NCI-H510A (cell line): ENCODE measurements around the gene KAT6B.

Experiments used
- DNase-seq: peaks from one replicate; lab custom pipeline; 2025; lab: John Stamatoyannopoulos, UW

The KAT6B gene

DNA sequence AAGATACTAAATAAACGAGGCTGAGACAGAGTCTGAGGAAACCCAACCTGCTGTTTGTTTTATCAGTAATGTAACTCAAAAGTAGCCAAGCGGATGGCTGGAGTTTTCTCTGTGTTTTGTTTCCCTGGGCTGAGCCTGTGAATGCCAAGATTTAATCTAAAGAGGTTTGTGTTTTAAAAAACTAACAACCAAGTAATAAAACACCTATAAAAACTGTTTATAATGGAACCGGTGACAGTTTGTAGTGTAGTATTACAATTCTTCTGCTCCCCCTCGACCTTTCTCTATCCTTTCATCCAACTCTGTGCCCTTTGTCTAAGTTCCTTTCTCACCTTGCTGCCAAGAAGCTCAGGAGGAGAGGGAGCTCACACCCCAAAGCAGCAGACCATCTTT is 2.6 kb upstream of the KAT6B start:
- DNase-seq = no peak

- DNase-seq = no peak
These were observed 2.1 kb upstream of the KAT6B start for GRCh38 chr10:74824184-74824899.

DNA sequence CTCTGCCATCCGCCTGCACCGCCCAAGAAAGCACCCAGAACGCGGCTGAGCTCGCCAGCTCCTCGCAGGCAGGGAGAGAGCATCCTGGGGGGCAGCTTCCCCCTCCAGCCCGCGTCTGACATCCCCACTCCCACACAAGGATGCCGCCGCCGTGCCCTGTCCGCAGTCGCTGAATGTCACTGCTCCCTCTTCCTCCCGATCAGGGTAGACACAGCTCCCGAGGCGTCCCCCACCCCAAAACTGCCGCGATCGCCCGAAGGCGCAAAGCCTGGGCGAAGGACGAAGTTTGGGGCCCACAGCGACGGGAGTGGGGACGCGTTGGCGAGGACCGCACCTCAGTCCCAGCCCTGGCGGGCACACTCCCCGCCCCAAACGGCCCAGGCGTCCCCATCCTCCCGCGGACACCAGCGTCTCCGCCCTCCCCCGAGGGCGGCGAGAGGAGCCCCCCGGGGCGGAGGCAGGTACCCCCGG is 1.5 kb upstream of the KAT6B start:
- no peak for DNase-seq

DNA sequence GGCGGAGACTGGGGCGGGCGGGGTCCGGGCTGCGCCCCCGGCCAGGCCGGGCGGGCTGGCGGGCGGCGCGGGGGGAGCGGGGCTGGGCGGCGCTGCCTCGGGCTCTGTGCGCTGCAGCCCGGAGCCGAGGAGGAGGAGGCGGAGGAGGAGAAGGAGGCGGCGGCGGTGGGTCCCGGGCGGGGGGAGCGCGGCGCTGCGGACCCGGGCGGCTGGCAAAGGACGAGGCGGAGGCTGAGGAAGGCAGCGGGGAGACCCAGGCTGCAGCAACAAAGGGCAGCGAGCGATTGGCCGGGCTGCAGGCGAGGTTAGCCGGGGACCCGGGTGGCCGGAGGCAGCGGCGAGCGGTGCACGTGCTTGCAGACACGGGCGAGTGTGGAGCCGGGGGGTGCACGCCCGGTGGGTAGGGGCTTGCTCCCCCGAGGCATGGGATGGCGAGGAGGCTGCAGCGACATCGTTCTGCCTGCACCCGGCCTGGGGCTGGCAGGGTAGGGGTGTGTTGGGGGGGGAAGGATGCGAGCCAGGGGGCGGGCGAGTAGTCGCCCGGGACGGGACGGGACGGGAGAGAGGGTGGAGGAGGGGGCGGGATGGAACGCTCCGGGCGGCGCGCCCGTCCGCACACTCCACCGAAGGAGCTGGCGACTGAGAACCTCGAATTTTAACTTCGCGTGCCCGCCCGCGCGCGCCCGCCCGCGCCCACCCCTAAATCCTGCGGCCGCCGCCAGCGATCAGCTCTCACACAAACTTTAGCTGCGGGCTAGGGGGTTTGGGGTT is 844 bp upstream of the KAT6B start:
- DNase-seq = peak; percentile 34

DNA sequence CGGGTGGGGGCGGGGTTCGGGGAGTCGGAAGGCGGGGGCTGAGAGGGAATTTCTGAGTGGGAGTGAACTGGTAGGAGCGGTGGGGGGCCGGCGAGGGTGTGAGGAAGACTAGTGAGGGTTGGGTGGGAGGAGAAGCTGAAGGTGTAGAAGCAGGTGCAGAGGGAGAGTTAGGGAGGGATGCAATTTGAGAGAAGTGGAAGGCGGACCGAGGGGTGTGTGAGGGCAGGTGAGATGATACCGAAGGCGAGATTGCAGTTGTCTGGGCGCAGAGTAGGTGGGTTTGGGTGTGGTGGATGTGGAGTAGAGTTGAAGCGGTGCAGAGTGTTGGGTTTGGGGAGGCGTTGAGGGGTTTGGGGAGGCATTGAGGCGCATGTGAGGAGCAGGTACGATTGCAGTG is 643 bp downstream of the KAT6B start:
- DNase-seq = no peak

GRCh38 chr10:74827694-74828093 is 1.3 kb downstream of the KAT6B start:
- DNase-seq = no peak

GRCh38 chr10:74828946-74829345 is 2.5 kb downstream of the KAT6B start:
- no peak for DNase-seq

GRCh38 chr10:74831518-74832120 is 5.2 kb downstream of the KAT6B start:
- DNase-seq = no peak

GRCh38 chr10:74835963-74836362 is 9.6 kb downstream of the KAT6B start:
- DNase-seq = no peak

- no peak for DNase-seq
These were observed 10.5 kb downstream of the KAT6B start for GRCh38 chr10:74836877-74837276.

DNA sequence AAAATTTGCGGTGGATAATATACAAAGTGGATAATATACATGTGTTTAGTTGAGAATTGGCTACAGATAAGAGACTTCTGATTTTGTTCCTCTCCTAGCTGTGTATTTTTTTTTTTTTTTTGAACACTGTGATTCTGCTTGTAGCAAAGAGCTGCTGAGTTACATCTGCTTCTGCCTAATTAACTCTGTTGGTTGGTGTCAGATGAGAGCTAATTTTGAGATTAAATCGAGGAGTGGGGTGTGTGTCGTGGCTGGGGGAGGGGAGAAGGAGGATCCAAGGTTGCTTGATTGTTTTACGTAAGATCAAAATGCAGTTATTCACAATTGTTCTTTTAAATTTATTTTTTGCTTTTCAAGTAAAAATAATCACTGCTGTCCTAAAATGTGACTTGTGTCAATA is 11.3 kb downstream of the KAT6B start:
- DNase-seq = no peak

DNA sequence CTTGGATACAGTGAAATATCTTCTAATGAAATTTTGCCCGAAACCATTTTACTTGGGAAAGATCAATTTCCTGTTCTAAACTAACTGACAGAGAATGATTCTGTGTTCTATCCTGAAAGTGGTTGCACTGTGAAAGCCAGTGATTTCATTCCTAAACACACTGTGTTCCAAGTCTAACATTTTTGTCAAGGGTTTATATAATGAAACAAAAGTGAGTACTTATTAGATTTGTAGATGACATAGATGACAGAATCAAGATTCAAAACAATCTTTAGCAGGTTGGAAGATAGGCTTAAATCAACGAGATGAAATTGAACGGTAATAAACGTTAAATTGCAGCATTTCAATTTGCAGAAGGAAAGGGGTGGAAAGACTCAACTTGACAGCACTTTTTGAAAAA is 13.3 kb downstream of the KAT6B start:
- no peak for DNase-seq

DNA sequence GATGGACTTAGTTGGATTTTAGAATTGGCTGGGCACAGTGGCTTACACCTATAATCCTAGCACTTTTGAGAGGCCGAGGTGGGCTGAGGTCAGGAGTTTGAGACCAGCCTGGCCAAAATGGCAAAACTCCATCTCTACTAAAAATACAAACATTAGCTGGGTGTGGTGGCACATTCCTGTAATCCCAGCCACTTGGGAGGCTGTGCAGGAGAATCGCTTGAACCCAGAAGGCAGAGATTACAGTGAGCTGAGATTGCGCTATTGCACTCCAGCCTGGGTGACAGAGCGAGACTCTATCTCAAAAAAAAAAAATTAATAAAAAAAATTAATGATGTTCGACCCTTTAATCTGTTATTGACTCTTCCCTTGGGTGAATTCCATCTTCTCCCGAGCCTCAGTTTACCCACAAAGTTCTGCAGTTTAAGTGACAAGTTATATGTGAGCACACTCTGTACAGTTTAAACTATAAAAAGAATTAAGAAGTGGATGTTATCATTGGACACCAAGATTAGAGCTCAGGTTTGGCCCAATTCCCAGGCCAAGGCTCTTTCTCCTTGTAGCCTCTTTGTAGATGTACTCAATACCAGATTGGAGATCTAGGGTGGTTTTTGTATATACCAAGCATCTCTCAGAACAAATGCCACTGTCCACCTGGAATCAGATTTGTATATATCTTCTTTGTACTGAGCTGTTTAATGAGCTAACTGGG is 15.0 kb downstream of the KAT6B start:
- DNase-seq = no peak

DNA sequence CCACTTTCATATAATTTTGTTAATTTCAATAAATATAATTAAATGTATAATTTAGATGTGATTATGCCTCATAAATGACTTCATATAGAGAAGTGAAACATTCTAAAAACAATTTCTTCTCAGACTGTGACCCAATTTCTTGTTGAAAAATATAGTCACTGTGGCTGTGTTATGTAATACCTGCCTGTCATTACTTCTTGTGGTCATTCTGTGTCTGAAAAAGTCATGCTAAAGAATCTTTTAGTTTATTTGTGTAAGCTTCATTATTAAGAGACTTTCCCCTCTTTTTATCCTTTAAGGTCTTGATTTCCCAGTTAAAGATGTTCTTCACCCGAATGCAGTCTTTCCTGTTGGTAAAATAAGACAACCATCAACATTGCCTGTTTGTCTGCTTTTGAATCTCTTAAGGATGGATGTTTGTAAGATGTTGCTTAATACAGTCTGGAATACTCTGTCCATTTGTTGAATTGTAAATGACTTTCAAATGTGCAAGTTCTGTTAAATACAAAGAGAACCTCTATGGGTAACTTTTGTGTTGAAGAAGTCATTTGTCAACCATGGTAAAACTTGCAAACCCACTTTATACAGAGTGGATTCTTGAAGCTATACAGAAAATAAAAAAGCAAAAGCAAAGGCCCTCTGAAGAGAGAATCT is 16.0 kb downstream of the KAT6B start:
- no peak for DNase-seq

DNA sequence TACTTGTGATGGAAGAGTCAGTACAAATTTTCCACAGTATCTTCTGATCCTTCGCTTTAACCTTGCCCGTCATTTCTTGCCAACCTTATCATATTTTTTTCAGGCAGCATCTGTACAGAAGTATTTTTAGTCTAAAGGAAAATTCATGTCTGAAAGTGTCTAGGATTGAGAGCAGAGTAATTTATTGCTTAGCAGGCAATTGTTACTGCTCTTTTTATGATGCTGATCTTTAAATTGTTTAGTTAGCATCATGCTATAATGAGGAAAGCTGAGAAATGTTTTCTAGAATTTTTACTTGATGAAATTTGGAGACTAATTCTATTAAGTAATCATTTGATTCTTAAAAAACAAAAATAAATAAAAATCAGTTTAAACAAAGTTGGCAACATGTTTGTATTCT is 20.6 kb downstream of the KAT6B start:
- DNase-seq = no peak

DNA sequence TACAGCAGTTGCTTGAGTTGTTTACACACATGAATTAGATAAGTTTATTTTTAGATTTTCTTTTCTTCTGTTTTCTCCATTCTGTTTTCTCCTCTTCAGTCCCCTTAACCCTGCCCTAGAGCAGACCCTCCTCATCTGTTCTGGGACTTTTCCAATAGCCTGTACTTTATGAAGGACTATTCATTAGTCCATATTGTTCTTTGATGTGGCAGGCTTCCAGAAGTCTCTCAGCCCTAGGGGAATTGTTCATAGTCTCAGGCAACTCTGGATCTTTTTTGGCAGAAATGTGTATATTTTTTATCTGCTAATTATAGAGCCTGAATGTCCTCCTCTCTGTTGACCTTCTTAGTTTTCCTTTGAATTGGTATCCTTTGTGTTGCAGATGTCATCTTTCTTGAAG is 25.4 kb downstream of the KAT6B start:
- DNase-seq = no peak

DNA sequence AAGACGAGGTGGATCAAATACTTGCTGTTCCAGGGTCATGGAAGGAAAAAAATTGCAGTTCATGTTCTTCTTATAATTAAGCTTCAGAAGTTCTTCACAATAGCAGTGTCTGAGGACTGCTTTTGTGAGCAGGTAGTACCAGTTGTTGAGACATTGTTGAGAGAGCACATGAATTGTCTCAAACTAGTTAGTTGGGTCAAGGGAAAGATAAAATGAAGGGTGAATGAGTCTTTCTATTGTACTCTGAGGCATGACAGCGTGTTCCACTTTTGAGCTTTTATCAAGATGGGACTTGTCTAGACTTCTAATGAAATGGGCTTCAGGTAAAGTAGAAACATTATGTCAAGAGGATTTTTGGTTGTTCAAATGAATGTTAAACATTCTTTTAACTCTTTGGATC is 26.0 kb downstream of the KAT6B start:
- DNase-seq = no peak

- no peak for DNase-seq
These were observed 28.2 kb downstream of the KAT6B start for GRCh38 chr10:74854610-74855009.

DNA sequence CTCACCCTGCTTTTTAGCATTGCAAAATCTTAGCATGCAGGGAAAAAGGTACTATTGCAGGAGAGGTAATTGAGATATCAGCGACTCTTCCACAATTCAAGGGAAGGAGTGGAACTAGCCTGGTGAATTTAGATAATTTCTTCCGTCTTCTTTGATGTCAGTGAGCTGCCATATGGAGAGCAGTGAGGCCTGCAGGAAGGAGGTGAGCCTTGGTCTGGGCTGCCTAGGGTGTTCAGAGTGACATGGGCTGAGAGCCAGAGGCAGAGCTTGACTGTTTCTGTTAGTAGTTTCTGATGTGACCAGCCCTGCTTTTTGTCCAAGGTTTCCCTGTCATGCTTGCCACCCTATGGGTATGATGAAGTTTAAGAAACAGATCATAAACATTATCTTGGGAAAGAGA is 28.6 kb downstream of the KAT6B start:
- no peak for DNase-seq

DNA sequence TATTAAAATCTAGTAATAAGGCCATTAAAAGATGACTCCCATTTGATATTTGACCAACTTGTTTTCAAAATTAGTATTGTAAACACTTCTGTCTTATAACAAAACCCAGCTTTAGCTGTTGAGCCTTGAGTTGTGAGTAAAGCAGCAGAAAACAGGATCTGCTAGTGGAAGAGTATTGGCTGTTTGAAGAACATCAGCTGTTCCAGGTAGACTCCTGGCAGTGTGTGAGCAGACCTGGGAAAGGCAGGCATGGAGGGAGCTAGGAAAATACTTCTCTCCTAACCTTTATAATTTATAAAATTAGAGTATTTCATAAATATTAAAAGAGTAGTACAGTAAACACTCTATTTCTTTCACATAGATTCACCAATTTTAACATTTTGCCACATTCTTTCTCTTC is 29.0 kb downstream of the KAT6B start:
- DNase-seq = no peak

- DNase-seq = no peak
These were observed 30.5 kb downstream of the KAT6B start for GRCh38 chr10:74856940-74857339.

- DNase-seq = no peak
These were observed 31.2 kb downstream of the KAT6B start for GRCh38 chr10:74857586-74857985.
